ENCODE measurements around the gene TTYH2. TPM values are rescaled to one million over a fixed set of nuclear protein-coding genes. Genes with fewer than 3 reads are reported as not detected.
A peak's percentile ranks its signal among the peaks of the same experiment; 100 is the strongest.

Gene TTYH2
- polyA plus RNA-seq, 1 of the 3 experiments (the other 2 are of a cell fraction) = 16.1 TPM

DNA sequence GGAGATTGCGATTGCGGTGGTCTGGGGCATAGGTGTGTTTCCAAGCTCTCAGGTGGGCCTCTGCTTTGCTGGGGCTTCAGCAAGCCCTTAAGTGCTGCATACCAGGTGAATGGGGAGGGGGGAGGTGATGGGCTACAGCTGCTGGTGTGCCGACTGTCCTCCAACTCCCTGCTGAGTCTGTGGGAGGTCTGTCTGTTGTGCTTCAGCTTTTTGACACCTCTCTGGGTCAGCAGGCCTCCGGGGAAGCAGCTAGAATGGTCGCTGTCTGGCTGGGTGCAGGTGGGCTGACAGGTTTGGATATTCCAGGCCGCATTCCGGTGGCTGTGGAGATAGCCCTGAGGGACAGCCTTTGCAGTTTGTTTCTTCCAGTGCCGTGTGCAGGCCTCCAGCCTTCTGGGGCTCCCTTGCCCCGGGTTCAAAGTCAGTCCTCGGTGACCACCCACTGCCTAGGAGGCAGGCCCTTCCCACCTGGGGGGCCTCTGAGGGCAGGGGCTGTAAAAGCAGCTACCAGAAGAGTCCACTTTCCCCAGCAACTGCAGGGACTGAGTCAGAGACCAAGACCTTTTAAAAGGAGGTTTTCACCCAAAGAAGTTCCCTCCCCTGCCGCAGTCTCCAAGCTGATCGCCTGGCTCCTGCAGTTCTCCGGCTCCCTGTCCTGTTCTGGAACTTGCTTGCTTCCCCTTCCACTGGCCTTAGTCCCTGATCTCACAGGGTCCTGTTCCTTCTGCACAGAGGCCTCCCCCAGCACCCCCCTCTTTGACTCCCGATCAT lies 2.0 kb upstream of the TTYH2 start:
- H3K79me2 ChIP-seq (ENCODE audit: insufficient read depth) = peaks cover 28% of the 10 kb centered on the region
- TF ChIP-seq SIN3A (IDR thresholded peaks at IDR 0.05; ENCODE audit: borderline replicate concordance, low read depth, low read length) (peak; percentile 84; the same call in 1 of the 2 replicates), MEF2A (IDR thresholded peaks at IDR 0.05; ENCODE audit: borderline replicate concordance, low read depth) (no peak), TAF1 (IDR thresholded peaks at IDR 0.05; ENCODE audit: borderline replicate concordance, low read depth, low read length) (no peak)
- TF ChIP-seq, protein P1, sequence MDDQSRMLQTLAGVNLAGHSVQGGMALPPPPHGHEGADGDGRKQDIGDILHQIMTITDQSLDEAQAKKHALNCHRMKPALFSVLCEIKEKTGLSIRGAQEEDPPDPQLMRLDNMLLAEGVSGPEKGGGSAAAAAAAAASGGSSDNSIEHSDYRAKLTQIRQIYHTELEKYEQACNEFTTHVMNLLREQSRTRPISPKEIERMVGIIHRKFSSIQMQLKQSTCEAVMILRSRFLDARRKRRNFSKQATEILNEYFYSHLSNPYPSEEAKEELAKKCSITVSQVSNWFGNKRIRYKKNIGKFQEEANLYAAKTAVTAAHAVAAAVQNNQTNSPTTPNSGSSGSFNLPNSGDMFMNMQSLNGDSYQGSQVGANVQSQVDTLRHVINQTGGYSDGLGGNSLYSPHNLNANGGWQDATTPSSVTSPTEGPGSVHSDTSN (IDR thresholded peaks at IDR 0.05) = peak; percentile 15
- CTCF ChIA-PET = interaction anchor here (0.6 to 4.5 kb wide), 22 partner anchors 8 to 835 kb away, joined by 3 to 30 read pairs (median 4); partner anchors contain the start of gene RPL38
- H3K4me1 ChIP-seq (ENCODE audit: control insufficient read depth in 1 of 2, insufficient read depth in 2 of 2, low read depth in 1 of 2, low read length in 1 of 2) = peaks cover 10 to 76% of the 10 kb centered on the region in 2 experiments; a peak in 3 of 4 replicates
- no peaks in the 10 kb centered on the region for H3K9me3 ChIP-seq
- H3K4me3 ChIP-seq (ENCODE audit: low read depth in 2 of 2, low read length in 1 of 2) = no peak overlapping the region
- no peaks in the 10 kb centered on the region for H3K9me2 ChIP-seq
- H3K36me3 ChIP-seq (replicated peaks in 1 of 2; ENCODE audit: control insufficient read depth in 1 of 2, insufficient read depth in 2 of 2, low read length in 1 of 2) = peaks cover 33 to 46% of the 10 kb centered on the region in 2 experiments
- DNase-seq = no peak
- peak overlapping the region; percentile 2; the same call in 1 of the 2 replicates for H3K4me2 ChIP-seq
- H3F3A ChIP-seq (replicated peaks; ENCODE audit: insufficient read depth) = peaks cover 54% of the 10 kb centered on the region
- POLR2A ChIA-PET = interaction anchor here (0.6 to 1.1 kb wide), 3 partner anchors 8 to 34 kb away, joined by 3 to 5 read pairs (median 3); partner anchors contain the start of gene RPL38
- H2AFZ ChIP-seq (ENCODE audit: low read depth) = no peak overlapping the region
- no peak overlapping the region for H3K9ac ChIP-seq
- WGBS (ENCODE audit: low lambda C conversion rate) = 87% methylated on average over 14 of the region's 14 CpGs
- H4K20me1 ChIP-seq (ENCODE audit: insufficient read depth) = peaks cover 45% of the 10 kb centered on the region
- H3K27ac ChIP-seq (ENCODE audit: low read depth in 2 of 2, low read length in 1 of 2) = peak overlapping the region; percentile 34 to 70; a peak in 3 of 4 replicates
- H3K27me3 ChIP-seq (ENCODE audit: insufficient read depth) = no peaks in the 10 kb centered on the region

DNA sequence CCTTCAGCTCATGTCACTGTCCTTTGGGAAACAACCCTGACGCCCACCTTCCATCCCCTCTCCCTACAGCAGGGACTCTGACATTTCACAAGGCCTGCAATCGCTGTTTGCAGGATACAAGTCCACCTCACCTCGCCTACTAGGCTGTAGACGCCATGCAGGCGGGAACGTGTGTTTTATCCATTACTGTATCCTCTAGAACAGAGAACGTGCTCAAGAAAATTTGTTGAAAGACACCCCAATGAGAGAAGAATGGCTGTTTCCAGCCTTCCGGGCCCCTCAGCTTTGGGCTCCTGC lies 1.5 kb upstream of the TTYH2 start:
- peaks cover 23% of the 10 kb centered on the region for H3K79me2 ChIP-seq (ENCODE audit: insufficient read depth)
- H3K4me2 ChIP-seq = no peak overlapping the region; the same call in 1 of the 2 replicates
- ChIA-PET CTCF (interaction anchor here (0.6 to 4.5 kb wide), 14 partner anchors 9 to 835 kb away, joined by 3 to 30 read pairs (median 4); partner anchors contain the start of gene RPL38), POLR2A (interaction anchor here (0.6 to 1.1 kb wide), 2 partner anchors 9 to 10 kb away, joined by 3 read pairs; partner anchors contain the start of gene RPL38)
- H2AFZ ChIP-seq (ENCODE audit: low read depth) = no peak overlapping the region
- H3F3A ChIP-seq (replicated peaks; ENCODE audit: insufficient read depth) = peaks cover 48% of the 10 kb centered on the region
- H3K4me3 ChIP-seq (ENCODE audit: low read depth in 2 of 2, low read length in 1 of 2) = no peak overlapping the region
- no peaks in the 10 kb centered on the region for H3K27me3 ChIP-seq (ENCODE audit: insufficient read depth)
- peaks cover 40% of the 10 kb centered on the region for H4K20me1 ChIP-seq (ENCODE audit: insufficient read depth)
- H3K9me3 ChIP-seq = no peaks in the 10 kb centered on the region
- WGBS (ENCODE audit: low lambda C conversion rate) = 88% methylated on average over 8 of the region's 8 CpGs
- no peak overlapping the region; a peak in 1 of 4 replicates for H3K27ac ChIP-seq (ENCODE audit: low read depth in 2 of 2, low read length in 1 of 2)
- peaks cover 10 to 80% of the 10 kb centered on the region in 2 experiments; a peak in 3 of 4 replicates for H3K4me1 ChIP-seq (ENCODE audit: control insufficient read depth in 1 of 2, insufficient read depth in 2 of 2, low read depth in 1 of 2, low read length in 1 of 2)
- H3K9me2 ChIP-seq = no peaks in the 10 kb centered on the region
- no peak for DNase-seq
- H3K36me3 ChIP-seq (replicated peaks in 1 of 2; ENCODE audit: control insufficient read depth in 1 of 2, insufficient read depth in 2 of 2, low read length in 1 of 2) = peaks cover 33 to 40% of the 10 kb centered on the region in 2 experiments
- no peak overlapping the region for H3K9ac ChIP-seq
- no peak for TF ChIP-seq GABPA (IDR thresholded peaks at IDR 0.05; ENCODE audit: low read depth)
- peak; percentile 47; the same call in 1 of the 2 replicates for TF ChIP-seq POLR2AphosphoS5 (IDR thresholded peaks at IDR 0.05; ENCODE audit: low read depth, low read length)
- TF ChIP-seq, protein P1 (IDR thresholded peaks at IDR 0.05) = peak; percentile 3; the same call in 1 of the 2 replicates

Measured in SK-N-SH (cell line).